GM12874 (cell line): ENCODE measurements around the gene USP53.
A peak's percentile ranks its signal among the peaks of the same experiment; 100 is the strongest.

ENCODE experiments used
- TF ChIP-seq, protein P1 (sequence below): IDR thresholded peaks from 2 replicates; pipeline ENCODE4 v1.5.1; 2011; ENCODE audit warnings: low read depth, mild to moderate bottlenecking, control low read depth, low read length, moderate library complexity; ENCODE audit not compliant: insufficient read depth

Gene USP53

DNA sequence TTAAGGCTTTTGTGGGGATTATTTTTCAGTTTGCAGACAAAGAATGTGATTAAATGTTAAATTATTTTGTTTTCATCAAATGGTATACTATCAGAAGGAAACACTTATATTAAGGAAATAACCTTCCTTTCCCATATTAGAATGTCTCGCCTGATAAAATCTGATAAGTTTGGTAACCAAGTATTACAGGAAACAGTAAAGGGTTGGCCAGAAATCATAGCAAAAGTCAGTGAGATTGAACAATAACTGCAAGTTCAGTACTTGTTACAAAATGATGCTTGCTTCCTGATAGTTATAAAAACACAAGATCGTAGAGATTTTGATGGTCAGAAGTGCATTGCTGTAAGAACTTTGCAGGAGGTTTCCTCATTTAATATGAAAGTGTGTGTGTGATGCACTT, 68.9 kb downstream of the USP53 start:
- TF ChIP-seq, protein P1, sequence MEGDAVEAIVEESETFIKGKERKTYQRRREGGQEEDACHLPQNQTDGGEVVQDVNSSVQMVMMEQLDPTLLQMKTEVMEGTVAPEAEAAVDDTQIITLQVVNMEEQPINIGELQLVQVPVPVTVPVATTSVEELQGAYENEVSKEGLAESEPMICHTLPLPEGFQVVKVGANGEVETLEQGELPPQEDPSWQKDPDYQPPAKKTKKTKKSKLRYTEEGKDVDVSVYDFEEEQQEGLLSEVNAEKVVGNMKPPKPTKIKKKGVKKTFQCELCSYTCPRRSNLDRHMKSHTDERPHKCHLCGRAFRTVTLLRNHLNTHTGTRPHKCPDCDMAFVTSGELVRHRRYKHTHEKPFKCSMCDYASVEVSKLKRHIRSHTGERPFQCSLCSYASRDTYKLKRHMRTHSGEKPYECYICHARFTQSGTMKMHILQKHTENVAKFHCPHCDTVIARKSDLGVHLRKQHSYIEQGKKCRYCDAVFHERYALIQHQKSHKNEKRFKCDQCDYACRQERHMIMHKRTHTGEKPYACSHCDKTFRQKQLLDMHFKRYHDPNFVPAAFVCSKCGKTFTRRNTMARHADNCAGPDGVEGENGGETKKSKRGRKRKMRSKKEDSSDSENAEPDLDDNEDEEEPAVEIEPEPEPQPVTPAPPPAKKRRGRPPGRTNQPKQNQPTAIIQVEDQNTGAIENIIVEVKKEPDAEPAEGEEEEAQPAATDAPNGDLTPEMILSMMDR: no peak

DNA sequence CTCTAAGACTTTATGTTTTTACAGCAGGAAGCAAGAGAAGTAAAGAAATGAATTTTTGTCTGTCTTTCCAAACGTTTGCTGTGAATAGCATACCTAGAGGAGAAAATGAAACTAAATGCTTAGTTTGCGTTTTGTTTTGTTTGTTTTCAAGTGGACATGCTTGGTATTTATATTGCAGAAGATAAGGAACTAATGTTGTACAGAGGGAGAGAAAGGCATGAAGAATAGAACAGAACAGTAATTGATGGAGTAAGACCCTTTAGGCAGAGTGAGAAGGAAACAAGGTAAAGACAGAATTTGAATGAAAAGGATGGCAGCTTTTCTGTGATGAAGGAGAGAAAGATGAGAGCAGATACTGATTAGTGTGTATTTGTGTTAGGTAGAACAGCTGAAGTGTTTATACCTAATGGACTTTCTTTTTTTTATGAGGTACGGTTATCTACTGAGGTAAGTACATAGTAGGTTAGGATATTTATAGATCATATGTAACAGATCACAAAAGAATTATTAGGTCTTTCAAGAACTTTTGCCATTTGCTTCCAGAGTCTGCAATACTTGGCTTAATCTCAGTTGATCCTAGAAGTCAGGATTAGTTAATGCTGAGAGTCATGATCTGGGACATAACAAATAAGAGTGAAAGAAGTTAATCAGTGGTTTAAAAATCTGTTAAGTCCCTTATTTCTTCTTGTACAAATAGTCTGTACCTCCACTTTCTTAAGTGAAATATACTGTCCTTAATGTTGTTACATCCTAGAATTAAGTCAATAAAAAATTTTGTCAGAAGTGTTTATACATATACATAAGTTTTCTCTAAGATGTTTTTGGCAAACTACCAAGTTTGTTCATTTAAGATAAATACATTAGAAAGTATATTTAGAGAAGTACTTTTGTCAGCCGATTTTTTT, 72.6 kb downstream of the USP53 start:
- TF ChIP-seq, protein P1: no peak

DNA sequence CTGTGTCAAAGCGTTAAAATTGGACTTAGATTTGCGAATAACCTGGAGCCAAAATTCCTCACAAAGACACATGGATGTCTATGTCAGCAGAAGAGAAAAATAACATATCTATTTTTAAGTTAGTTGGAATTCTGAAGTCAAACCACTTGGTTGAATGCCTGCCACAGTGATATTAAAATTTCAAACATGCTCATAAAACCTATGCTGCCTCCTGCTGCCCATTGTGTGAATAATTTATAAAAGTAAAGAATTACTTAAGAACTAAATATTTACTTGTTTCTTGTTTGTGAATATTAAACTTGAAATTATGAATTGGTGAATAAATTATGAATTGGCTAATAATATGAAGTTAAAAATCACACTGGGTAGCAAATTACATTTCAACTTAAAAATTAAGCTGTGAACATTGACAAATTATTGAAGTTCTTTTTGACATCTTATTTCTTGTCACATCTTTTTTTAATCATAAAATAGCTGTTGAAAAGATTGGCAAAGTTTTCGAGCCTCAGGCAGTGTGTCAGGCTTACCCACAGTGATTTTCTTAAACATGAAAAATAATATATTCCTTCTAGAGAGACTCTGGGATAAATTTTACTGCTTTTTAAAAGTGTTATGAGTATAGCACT, 74.0 kb downstream of the USP53 start:
- TF ChIP-seq, protein P1: peak; percentile 29; the same call in 1 of the 2 replicates

DNA sequence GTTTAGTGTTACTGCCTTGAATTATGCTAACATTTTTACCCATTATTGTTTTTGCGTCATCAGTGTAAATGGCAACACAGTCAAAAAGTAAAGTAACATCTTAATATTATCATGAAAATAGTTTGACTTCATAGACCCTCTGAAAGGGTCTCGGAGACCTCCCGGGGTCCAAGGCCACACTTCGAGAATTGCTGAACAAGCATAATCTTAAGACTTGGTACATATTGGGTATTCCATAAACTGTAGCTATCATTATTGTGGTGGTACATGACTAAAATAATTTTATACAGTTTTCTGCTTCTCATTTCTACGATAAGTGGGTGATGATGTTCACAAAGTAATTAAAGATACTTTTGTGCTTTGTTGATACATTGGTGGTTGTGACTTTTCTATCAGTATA, 76.8 kb downstream of the USP53 start:
- TF ChIP-seq, protein P1: no peak

DNA sequence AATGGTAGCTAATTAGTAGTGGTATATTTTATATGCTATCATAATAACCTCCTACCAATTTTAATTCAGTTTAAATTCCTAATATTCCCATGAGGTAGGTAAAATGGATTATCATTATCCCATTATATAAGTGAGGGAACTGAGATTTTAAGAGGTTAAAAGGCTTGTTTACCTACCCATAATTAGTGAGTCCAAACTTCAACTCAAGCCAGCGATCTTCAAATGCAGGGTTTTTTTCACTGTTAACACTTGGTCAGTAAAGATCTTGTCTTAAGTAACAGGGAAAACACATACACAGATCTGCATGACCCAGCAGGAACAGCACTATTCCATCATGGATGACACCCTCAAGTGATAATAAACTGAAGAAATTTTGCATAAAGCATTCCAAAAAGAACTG, 78.1 kb downstream of the USP53 start:
- TF ChIP-seq, protein P1: no peak

DNA sequence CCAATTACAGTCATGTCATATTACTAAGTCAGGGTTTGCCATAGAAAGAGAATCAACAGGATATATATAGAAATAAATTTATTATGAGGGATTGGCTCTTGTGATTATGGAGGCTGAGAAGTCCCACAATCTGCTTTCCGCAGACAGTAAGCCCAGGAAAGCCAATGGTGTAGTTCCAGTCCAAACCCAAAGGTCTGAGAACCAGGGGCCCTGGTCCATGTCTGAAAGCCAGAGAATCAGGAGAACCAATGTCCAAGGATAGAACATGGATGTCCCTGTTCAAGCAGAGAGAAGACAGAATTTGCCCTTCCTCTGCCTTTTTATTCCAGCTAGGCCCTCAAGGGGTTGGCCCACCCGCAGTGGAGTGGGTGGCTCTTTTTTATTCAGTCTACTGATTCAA, 83.8 kb downstream of the USP53 start:
- TF ChIP-seq, protein P1: no peak

DNA sequence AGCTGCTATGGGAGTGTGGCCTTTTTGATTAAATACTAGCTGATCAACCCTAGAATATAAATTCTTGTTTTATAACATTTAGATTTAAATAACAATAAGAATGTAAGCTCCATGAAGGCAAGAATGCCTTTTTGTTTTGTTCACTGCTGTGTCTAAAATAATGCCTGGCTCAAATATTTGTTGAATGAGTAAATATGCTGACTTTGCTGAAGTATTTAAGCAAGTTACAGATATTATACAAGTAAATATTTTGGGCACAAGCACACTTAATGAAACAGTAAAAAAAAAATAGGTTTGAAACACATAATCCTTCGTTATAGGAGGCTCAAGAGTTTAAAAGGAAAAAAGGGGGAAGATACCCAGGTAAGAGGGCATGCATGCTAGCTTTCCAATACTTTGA, 85.3 kb downstream of the USP53 start:
- TF ChIP-seq, protein P1: no peak
